ENCODE results near the gene ITGAV.
A peak's percentile ranks its signal among the peaks of the same experiment; 100 is the strongest.

ITGAV gene

DNA sequence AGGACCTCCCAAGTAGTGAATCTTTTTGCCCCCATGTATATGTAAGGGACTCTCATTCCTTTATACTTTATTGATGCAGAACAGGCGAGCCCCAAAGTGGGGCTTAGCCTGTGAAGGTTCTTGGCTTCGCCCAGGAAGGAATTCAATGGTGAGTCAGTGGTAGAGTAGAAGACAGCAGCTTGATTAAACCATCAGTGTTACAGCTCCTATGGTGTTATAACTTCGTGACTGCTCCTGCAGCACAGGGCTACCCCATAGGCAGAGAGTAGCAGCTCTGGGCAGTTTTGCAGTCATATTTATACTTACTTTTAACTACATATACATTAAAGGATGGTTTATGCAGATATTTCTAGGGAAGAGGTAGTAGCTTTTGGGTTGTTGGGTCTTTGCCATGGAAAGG lies 115.0 kb downstream of the ITGAV start:
- Histone ChIP-seq H3K27me3 (ENCODE audit: control insufficient read depth, insufficient read depth, low read length, poor library complexity, severe bottlenecking) (no peaks in the 10 kb centered on the region), H3K36me3 (ENCODE audit: control insufficient read depth, insufficient read depth, low read length) (no peaks in the 10 kb centered on the region), H3K4me1 (ENCODE audit: control insufficient read depth, insufficient read depth, low read length) (no peaks in the 10 kb centered on the region), H3K4me3 (ENCODE audit: insufficient read depth, low read depth, low read length) (no peak overlapping the region), H3K9me3 (ENCODE audit: control insufficient read depth, low read length) (peaks cover 3% of the 10 kb centered on the region), H3K27ac (ENCODE audit: insufficient read depth, low read depth, low read length, poor library complexity, severe bottlenecking) (no peak overlapping the region)
- WGBS, 2 experiments, result 90 to 92% methylated on average over 3 of the region's 3 CpGs

DNA sequence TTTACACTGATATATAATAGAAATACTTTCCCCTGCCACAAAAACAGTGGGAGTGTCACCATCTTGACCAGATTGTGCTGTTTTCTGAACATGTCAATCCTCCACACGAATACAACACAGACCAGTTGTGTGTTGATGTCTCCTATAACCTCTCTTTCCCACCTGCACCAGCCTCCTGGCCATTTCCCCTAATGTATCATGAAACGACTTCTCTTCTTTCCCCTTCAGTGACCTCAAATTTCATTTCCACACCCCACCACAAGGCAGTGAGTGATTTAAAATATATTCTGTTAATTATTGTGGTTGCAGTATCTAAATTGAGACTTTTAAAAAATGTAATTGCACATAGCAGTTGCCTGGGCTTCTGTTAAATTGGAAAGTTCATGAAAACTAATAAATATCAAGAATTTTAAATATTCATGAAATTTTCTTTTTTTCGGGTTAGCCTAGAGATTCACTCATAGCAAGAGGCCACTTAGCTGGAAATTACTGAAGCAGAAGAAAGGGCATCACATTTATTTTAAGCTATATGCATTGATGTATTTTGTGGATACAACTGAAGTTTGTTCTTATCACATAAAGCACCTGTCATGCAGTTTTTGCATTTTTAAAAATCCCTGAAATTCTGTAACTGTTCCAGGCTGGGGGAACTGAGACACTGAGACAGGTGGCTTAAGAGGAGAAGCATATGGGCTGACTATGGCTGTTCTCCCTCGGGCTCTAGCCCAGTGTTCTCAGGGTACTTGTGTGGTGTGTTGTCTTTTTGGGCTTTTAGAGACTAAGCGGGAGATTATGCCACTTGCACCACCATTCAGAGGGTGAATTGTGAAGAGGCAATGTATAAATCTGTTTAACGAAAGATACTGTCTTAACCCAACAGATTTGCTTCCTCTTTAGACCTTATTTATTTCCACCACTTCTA lies 119.9 kb downstream of the ITGAV start:
- 91 to 95% methylated on average over 5 to 6 of the region's 6 CpGs for WGBS, 2 experiments
- peaks cover 7% of the 10 kb centered on the region for H3K4me1 ChIP-seq (ENCODE audit: control insufficient read depth, insufficient read depth, low read length)
- no peaks in the 10 kb centered on the region for H3K27me3 ChIP-seq (ENCODE audit: control insufficient read depth, insufficient read depth, low read length, poor library complexity, severe bottlenecking)

DNA sequence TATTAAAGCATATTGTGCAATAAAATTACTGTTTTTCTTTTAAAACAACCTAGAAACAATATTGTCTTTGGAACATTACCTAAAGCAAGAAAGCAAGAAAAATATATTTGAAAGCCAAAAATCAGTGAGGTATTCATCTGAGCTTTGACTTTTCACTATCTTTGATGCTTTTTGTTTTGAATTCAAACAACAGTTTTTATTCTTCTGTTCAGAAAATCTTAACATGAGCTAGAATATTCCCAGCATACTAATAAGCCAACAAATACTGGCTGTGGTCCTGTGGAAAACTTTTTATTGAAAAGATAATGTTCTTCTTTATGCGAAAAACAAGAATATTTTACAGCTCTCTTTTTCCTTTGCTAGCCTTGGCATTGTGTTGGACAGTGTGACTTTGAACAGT lies 123.8 kb downstream of the ITGAV start:
- Histone ChIP-seq H3K36me3 (ENCODE audit: control insufficient read depth, insufficient read depth, low read length) (no peaks in the 10 kb centered on the region), H3K27ac (ENCODE audit: insufficient read depth, low read depth, low read length, poor library complexity, severe bottlenecking) (no peak overlapping the region), H3K9me3 (ENCODE audit: control insufficient read depth, low read length) (no peaks in the 10 kb centered on the region), H3K4me3 (ENCODE audit: insufficient read depth, low read depth, low read length) (no peak overlapping the region), H3K27me3 (ENCODE audit: control insufficient read depth, insufficient read depth, low read length, poor library complexity, severe bottlenecking) (no peaks in the 10 kb centered on the region), H3K4me1 (ENCODE audit: control insufficient read depth, insufficient read depth, low read length) (peaks cover 24% of the 10 kb centered on the region)
- 100% methylated on average over 1 of the region's 1 CpG for WGBS, 2 experiments

More for the DNA sequence above, 119.9 kb downstream of the ITGAV start:
- peaks cover 3% of the 10 kb centered on the region for H3K9me3 ChIP-seq (ENCODE audit: control insufficient read depth, low read length)
- H3K36me3 ChIP-seq (ENCODE audit: control insufficient read depth, insufficient read depth, low read length), result no peaks in the 10 kb centered on the region
- no peak overlapping the region for H3K27ac ChIP-seq (ENCODE audit: insufficient read depth, low read depth, low read length, poor library complexity, severe bottlenecking)
- no peak overlapping the region for H3K4me3 ChIP-seq (ENCODE audit: insufficient read depth, low read depth, low read length)

DNA sequence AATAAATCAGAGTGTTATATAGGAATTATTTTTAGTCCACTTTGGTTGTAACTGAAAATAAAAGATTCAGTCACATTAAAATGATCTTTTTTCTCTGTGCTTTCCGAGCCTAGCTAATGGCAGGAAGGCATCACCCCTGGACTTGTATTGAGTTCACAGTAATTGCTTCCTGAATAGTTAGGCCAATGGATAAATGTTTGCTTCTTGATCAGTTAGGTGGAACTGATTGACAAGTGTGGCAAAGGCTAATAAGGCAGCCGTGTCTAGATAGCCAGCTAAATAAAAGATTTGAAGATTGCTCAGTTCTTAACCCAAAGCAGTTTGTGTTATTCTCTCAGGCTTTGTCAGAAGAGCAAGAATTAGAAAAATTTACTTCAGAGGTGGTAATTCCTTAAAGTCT lies 124.8 kb downstream of the ITGAV start:
- H3K4me3 ChIP-seq (ENCODE audit: insufficient read depth, low read depth, low read length), result no peak overlapping the region
- no peaks in the 10 kb centered on the region for H3K36me3 ChIP-seq (ENCODE audit: control insufficient read depth, insufficient read depth, low read length)
- no peaks in the 10 kb centered on the region for H3K27me3 ChIP-seq (ENCODE audit: control insufficient read depth, insufficient read depth, low read length, poor library complexity, severe bottlenecking)
- no peaks in the 10 kb centered on the region for H3K9me3 ChIP-seq (ENCODE audit: control insufficient read depth, low read length)
- WGBS, 2 experiments, result 62 to 65% methylated on average over 2 of the region's 2 CpGs
- peaks cover 27% of the 10 kb centered on the region for H3K4me1 ChIP-seq (ENCODE audit: control insufficient read depth, insufficient read depth, low read length)
- no peak overlapping the region for H3K27ac ChIP-seq (ENCODE audit: insufficient read depth, low read depth, low read length, poor library complexity, severe bottlenecking)

DNA sequence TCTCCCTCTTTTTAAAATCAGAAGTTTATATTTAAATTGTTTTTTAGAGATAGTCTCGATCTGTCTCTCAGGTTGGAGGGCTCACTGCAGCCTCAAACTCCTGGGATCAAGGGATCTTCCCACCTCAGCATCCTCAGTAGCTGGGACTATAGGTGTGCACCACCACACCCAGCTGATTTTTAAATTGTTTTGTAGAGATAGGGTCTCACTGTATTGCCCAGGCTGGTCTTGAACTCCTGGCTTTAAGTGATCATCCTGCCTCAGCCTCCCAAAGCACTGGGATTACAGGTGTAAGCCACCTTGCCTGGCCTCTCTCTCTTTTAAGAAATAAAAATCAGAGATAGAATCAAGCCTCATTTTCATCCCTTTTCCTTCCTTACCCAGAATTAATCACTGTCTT lies 126.1 kb downstream of the ITGAV start:
- no peaks in the 10 kb centered on the region for H3K36me3 ChIP-seq (ENCODE audit: control insufficient read depth, insufficient read depth, low read length)
- no peak overlapping the region for H3K4me3 ChIP-seq (ENCODE audit: insufficient read depth, low read depth, low read length)
- no peaks in the 10 kb centered on the region for H3K27me3 ChIP-seq (ENCODE audit: control insufficient read depth, insufficient read depth, low read length, poor library complexity, severe bottlenecking)
- 95 to 100% methylated on average over 1 of the region's 1 CpG for WGBS, 2 experiments
- no peak overlapping the region for H3K27ac ChIP-seq (ENCODE audit: insufficient read depth, low read depth, low read length, poor library complexity, severe bottlenecking)
- peaks cover 27% of the 10 kb centered on the region for H3K4me1 ChIP-seq (ENCODE audit: control insufficient read depth, insufficient read depth, low read length)
- no peaks in the 10 kb centered on the region for H3K9me3 ChIP-seq (ENCODE audit: control insufficient read depth, low read length)

DNA sequence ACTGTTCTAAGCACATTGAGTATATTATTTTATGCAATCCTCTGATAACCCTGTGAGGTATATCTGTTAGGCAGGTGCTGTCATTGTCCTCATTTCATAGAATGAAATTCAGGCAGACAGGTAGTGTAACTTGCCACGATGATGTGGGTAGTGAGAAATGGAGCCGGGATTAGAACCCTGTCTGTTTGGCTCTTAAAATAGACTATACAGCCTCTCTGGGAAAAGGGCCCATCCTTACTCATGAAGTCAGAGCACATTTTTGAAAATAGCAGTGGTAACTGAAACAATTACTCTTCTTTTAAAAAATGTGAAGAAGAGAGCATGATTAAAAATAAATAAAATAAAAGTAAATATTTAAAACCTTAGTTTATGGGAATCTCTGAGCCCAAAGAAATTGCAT lies 127.0 kb downstream of the ITGAV start:
- 95 to 100% methylated on average over 2 of the region's 2 CpGs for WGBS, 2 experiments
- Histone ChIP-seq H3K27ac (ENCODE audit: insufficient read depth, low read depth, low read length, poor library complexity, severe bottlenecking) (no peak overlapping the region), H3K4me1 (ENCODE audit: control insufficient read depth, insufficient read depth, low read length) (peaks cover 27% of the 10 kb centered on the region)

DNA sequence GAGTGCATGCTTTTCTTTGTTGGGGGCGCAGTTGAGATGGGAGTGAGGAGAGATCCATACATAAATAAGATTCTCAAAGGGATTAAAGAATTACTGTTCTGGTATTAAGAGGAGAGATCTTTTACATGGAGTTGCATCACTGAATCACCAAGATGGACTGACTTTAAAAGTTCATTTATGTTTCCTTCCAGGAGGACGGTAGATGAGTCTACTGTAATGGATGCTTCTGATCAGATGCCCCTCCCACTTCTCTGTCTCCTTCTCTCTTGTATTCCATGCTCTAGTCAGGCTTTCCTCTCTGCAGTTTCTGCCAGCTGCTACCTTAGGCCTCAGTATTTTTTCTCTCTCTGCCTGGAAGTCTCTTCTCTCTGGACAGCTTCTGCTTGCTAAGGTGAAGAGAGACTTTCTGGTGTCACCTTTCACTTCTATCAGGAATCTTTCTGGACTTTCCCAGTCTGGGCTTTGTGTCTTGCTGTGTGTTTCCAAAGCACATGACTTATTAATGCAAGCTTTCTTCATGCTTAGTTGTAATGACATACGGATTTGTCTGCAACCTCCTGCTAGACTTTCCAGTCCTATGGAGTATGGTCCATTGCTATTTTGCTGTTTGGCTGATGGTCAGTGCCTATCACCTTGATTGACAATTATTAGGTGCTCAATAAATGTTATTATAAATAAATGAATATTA lies 127.6 kb downstream of the ITGAV start:
- 76 to 82% methylated on average over 3 of the region's 3 CpGs for WGBS, 2 experiments

More for the DNA sequence above, 127.0 kb downstream of the ITGAV start:
- Histone ChIP-seq H3K4me3 (ENCODE audit: insufficient read depth, low read depth, low read length) (no peak overlapping the region), H3K36me3 (ENCODE audit: control insufficient read depth, insufficient read depth, low read length) (no peaks in the 10 kb centered on the region), H3K9me3 (ENCODE audit: control insufficient read depth, low read length) (no peaks in the 10 kb centered on the region), H3K27me3 (ENCODE audit: control insufficient read depth, insufficient read depth, low read length, poor library complexity, severe bottlenecking) (no peaks in the 10 kb centered on the region)

DNA sequence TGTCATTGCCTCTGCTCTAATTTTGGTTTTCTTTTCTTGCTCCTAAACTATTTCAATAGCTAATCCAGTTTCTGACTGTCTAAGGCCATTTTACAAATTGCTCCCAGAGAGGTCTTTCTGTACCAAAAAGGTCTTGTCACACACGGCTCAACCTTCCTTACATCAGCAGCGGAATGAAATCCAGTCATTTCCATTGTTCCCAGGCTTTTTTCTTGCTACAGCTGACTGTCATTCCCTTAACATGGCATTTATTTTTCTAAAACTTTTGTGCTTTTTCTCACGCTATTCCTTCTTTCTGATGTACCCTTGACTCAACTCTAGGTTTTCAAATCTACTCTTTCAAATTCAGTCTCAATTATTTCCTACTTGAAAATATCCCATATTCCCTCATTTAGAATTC lies 128.3 kb downstream of the ITGAV start:
- Histone ChIP-seq H3K27me3 (ENCODE audit: control insufficient read depth, insufficient read depth, low read length, poor library complexity, severe bottlenecking) (no peaks in the 10 kb centered on the region), H3K4me1 (ENCODE audit: control insufficient read depth, insufficient read depth, low read length) (peaks cover 27% of the 10 kb centered on the region), H3K4me3 (ENCODE audit: insufficient read depth, low read depth, low read length) (no peak overlapping the region), H3K9me3 (ENCODE audit: control insufficient read depth, low read length) (no peaks in the 10 kb centered on the region), H3K36me3 (ENCODE audit: control insufficient read depth, insufficient read depth, low read length) (no peaks in the 10 kb centered on the region), H3K27ac (ENCODE audit: insufficient read depth, low read depth, low read length, poor library complexity, severe bottlenecking) (no peak overlapping the region)
- WGBS, 2 experiments, result 59 to 70% methylated on average over 3 of the region's 3 CpGs

More for the DNA sequence above, 127.6 kb downstream of the ITGAV start:
- no peaks in the 10 kb centered on the region for H3K36me3 ChIP-seq (ENCODE audit: control insufficient read depth, insufficient read depth, low read length)
- H3K27me3 ChIP-seq (ENCODE audit: control insufficient read depth, insufficient read depth, low read length, poor library complexity, severe bottlenecking), result no peaks in the 10 kb centered on the region
- H3K27ac ChIP-seq (ENCODE audit: insufficient read depth, low read depth, low read length, poor library complexity, severe bottlenecking), result no peak overlapping the region
- H3K4me1 ChIP-seq (ENCODE audit: control insufficient read depth, insufficient read depth, low read length), result peaks cover 27% of the 10 kb centered on the region
- no peaks in the 10 kb centered on the region for H3K9me3 ChIP-seq (ENCODE audit: control insufficient read depth, low read length)
- no peak overlapping the region for H3K4me3 ChIP-seq (ENCODE audit: insufficient read depth, low read depth, low read length)

DNA sequence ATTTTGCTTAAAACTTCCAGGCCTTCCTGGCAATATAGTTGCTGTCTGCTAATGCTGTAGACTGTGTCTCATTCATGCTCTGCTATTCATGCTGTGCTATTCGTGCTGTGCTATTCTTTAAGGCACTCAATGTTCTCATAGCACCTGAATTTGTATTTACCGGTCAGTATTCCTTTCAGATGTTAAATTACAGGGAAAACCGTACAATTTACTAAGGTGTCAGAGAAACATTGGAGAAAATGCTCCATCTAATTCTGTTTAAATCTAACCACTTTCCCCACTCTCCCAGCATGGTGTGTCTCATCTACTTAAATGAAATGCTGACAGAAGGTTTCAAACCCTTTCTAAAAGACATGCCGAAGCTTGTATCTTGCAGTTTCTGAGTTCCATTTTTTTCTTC lies 129.0 kb downstream of the ITGAV start:
- Histone ChIP-seq H3K27ac (ENCODE audit: insufficient read depth, low read depth, low read length, poor library complexity, severe bottlenecking) (peak overlapping the region; percentile 44), H3K27me3 (ENCODE audit: control insufficient read depth, insufficient read depth, low read length, poor library complexity, severe bottlenecking) (no peaks in the 10 kb centered on the region), H3K36me3 (ENCODE audit: control insufficient read depth, insufficient read depth, low read length) (no peaks in the 10 kb centered on the region), H3K9me3 (ENCODE audit: control insufficient read depth, low read length) (no peaks in the 10 kb centered on the region), H3K4me1 (ENCODE audit: control insufficient read depth, insufficient read depth, low read length) (peaks cover 27% of the 10 kb centered on the region), H3K4me3 (ENCODE audit: insufficient read depth, low read depth, low read length) (no peak overlapping the region)
- WGBS, 2 experiments, result 44 to 45% methylated on average over 4 of the region's 4 CpGs

DNA sequence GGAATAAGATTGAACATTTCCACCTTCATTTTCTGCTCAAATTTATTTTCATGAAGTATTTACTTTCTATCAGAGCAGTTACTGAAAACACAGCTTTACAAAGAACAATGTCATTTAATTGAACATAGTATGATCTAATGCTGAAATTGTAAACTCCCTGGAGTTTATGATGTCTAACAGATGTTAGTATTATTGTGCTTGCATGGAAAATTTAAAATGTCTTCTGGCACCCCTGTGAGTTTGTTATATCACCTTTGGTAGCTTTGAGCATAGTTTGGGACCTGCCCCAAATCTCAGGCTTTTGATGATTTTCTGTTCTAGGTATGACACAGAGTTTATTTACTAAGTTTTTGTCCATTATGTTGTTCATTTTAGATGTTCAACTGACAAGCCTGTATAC lies 132.1 kb downstream of the ITGAV start:
- no peak overlapping the region for H3K4me3 ChIP-seq (ENCODE audit: insufficient read depth, low read depth, low read length)

More for the DNA sequence above, 132.1 kb downstream of the ITGAV start:
- Histone ChIP-seq H3K27ac (ENCODE audit: insufficient read depth, low read depth, low read length, poor library complexity, severe bottlenecking) (no peak overlapping the region), H3K4me1 (ENCODE audit: control insufficient read depth, insufficient read depth, low read length) (peaks cover 17% of the 10 kb centered on the region), H3K36me3 (ENCODE audit: control insufficient read depth, insufficient read depth, low read length) (no peaks in the 10 kb centered on the region), H3K9me3 (ENCODE audit: control insufficient read depth, low read length) (no peaks in the 10 kb centered on the region), H3K27me3 (ENCODE audit: control insufficient read depth, insufficient read depth, low read length, poor library complexity, severe bottlenecking) (no peaks in the 10 kb centered on the region)
